22Rv1 (cell line): ENCODE results near the gene CDK6.

Source experiments
- CTCF ChIP-seq: fragments of 450-650 bp; IDR thresholded peaks from 2 replicates; pipeline ENCODE4 v1.5.1; 2017; ENCODE audit warnings: mild to moderate bottlenecking
- ZFX ChIP-seq: fragments of 450-650 bp; IDR thresholded peaks from 2 replicates; pipeline ENCODE4 v1.6.1; 2017; ENCODE audit warnings: antibody characterized with exemption, borderline replicate concordance

GRCh38 chr7:92631850-92632487, 204.4 kb downstream of the CDK6 start:
- TF ChIP-seq CTCF (no peak), ZFX (no peak)
